ENCODE measurements around the gene COG1.

DNA sequence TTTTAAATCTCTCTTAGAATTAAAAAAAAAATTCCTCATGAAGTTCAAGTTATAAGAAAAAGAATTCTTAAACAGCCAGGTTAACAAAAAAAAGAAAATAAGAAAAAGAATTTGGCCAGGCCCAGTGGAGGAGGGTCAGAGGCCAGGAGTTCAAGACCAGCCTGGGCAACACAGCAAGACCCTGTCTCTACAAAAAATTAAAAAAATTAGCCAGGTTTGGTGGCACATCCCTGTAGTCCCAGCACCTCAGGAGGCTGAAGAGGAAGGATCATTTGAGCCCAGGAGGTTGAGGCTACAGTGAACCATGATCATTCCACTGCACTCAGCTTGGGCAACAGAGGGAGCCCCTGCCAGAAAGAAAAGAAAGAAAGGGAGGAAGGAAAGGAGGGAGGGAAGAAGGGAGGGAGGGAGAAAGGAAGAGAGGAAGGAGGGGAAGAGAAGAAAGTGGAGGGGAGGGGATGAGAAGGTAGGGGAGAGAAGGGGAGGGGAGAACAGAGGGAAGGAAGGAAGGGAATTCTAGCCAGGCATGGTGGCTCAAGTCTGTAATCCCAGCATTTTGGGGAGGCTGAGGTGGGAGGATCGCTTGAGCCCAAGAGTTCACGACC, 30.9 kb downstream of the COG1 start:
- TF ChIP-seq, protein P1, sequence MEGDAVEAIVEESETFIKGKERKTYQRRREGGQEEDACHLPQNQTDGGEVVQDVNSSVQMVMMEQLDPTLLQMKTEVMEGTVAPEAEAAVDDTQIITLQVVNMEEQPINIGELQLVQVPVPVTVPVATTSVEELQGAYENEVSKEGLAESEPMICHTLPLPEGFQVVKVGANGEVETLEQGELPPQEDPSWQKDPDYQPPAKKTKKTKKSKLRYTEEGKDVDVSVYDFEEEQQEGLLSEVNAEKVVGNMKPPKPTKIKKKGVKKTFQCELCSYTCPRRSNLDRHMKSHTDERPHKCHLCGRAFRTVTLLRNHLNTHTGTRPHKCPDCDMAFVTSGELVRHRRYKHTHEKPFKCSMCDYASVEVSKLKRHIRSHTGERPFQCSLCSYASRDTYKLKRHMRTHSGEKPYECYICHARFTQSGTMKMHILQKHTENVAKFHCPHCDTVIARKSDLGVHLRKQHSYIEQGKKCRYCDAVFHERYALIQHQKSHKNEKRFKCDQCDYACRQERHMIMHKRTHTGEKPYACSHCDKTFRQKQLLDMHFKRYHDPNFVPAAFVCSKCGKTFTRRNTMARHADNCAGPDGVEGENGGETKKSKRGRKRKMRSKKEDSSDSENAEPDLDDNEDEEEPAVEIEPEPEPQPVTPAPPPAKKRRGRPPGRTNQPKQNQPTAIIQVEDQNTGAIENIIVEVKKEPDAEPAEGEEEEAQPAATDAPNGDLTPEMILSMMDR (IDR thresholded peaks at IDR 0.05; ENCODE audit: low read length), result no peak
- TF ChIP-seq EZH2 (IDR thresholded peaks at IDR 0.05; ENCODE audit: borderline replicate concordance, low read length), result no peak

All from OCI-LY1 (cell line).